GM19395 (cell line): ENCODE data around the gene CRYBG1.

ENCODE experiments used
- ATAC-seq: cut with Tn5 transposase; IDR thresholded peaks from one replicate; pipeline ENCODE4 v1.9.1; 2021; ENCODE audit warnings: mild to moderate bottlenecking, moderate library complexity; ENCODE audit not compliant: unreplicated experiment

Gene CRYBG1

GRCh38 chr6:106419900-106420613 is 59.5 kb downstream of the CRYBG1 start:
- no peak for ATAC-seq

- no peak for ATAC-seq
Measured at GRCh38 chr6:106421496-106421895, 61.0 kb downstream of the CRYBG1 start.

- ATAC-seq, result no peak
Measured at GRCh38 chr6:106422534-106422933, 62.0 kb downstream of the CRYBG1 start.

DNA sequence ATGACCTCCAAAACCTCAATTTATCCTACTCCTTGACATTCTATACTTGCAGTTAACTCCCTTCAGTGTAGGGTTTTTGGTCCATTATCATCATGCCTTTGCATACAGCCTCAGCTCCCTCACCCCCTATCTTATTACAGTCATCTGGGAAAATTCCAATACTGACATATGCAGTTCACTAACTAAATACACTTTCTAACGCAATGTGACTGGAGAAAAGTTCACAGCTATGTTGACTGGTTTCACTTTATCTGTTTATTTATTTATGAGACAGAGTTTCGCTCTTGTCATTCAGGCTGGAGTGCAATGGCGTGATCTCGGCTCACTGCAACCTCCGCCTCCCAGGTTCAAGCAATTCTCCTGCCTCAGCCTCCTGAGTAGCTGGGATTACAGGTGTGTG is 64.9 kb downstream of the CRYBG1 start:
- ATAC-seq, result no peak

- ATAC-seq, result no peak
Measured at GRCh38 chr6:106426250-106426970, 65.9 kb downstream of the CRYBG1 start.

- ATAC-seq, result no peak
Measured at GRCh38 chr6:106430466-106430865, 69.9 kb downstream of the CRYBG1 start.

- ATAC-seq, result no peak
Measured at GRCh38 chr6:106431405-106431804, 70.9 kb downstream of the CRYBG1 start.

DNA sequence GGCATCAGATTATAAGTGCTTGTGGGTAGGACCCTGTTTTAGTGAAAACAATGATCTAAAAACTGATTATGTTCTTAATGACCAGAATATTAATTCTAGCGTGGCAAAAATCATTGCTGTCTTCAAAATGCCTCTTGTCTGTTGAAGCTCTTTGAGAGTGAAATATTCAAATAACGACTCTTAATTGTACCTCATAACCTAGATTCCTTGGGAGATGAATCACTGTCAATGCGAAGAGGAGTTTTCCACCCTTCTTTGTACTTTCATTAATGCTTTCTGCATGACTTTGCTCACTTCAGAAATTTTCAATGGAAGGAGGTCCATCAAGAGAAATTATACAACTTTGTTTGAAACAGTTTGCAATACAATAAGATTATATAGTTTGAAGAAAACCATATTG is 71.5 kb downstream of the CRYBG1 start:
- ATAC-seq, result no peak

GRCh38 chr6:106434530-106434929 is 74.0 kb downstream of the CRYBG1 start:
- no peak for ATAC-seq

DNA sequence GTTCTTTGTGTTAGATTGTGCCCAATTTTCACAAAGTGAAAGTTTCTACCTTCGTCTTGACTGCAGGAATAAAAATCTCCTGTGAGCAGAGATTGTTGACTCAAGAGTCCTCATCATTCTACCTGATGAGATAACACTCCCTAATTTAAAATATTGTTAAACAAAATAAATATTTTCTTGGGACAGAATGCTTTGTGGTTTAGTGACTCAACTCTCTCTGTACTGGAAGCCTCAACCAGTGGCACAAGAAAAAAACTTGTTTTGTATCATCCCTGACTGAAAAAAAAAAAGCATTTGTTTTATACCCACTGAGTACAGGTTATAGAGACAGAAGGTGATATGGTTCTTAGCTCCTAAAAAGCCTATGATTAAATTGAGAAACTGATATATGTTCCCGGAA is 78.9 kb downstream of the CRYBG1 start:
- no peak for ATAC-seq

- ATAC-seq, result no peak
Measured at GRCh38 chr6:106440546-106440945, 80.0 kb downstream of the CRYBG1 start.

DNA sequence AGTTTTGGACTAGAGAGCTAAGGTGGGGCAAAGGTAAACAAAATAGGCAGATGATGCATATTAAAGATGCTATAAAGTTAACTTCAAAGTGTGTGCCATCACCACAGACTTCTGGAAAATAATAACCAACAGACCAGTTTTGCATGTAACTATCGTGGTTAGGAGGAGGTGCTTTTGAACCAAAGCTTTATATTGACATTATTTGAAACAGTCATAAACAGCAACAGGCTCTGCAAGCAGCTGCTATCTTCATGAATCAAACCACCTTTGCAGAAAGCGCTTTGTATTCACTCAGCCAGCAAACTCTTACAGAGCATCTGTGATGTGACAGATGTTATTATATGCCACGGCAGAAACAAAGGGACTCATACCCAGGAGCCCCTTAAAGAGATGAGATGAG is 81.9 kb downstream of the CRYBG1 start:
- ATAC-seq, result no peak

- ATAC-seq, result peak; percentile 68
Measured at GRCh38 chr6:106444777-106445507, 84.4 kb downstream of the CRYBG1 start.

GRCh38 chr6:106445508-106445878 is 85.0 kb downstream of the CRYBG1 start:
- ATAC-seq, result no peak

- ATAC-seq, result no peak
Measured at GRCh38 chr6:106446287-106446885, 85.9 kb downstream of the CRYBG1 start.

- no peak for ATAC-seq
Measured at GRCh38 chr6:106446983-106447382, 86.5 kb downstream of the CRYBG1 start.

DNA sequence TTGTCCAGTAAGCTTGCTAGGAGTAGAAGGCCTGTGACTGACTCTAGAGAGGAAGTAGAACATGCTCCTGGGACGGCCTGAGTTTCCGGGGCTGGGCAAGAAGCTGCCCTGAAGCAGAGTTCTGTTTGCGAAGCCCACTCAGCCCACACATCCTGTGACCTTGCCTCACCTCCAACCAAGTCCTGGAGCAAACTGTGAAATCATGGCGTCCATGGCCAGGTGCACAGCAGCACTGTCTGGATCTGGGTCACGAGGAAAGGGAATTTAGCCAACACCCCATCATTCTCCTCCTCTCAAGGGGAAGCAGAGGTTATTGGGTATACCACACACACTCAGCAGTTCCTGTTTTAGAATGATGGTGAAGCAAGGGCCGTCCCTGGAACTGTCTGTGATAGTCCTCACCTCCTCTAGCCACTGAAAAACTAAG is 87.5 kb downstream of the CRYBG1 start:
- ATAC-seq, result peak; percentile 57

GRCh38 chr6:106450653-106451052 is 90.1 kb downstream of the CRYBG1 start:
- no peak for ATAC-seq

DNA sequence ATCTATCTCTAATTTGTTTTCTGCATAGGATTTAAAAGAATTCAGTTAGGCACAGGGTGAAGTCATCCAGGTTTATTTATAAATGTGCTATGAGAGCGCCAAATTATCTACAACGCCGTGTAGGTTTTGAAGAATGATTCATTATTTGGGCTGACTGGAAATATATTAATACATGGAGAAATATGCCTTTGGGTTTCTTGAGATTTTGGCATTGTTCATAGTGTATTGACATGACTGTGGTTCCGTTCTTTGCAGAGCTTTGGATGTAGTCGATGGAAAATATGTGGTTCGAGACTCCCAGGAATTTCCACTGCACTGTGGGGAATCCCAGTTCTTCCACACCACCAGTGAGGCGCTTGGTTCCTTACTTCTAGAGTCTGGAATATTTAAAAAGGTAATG is 90.9 kb downstream of the CRYBG1 start:
- ATAC-seq, result no peak

DNA sequence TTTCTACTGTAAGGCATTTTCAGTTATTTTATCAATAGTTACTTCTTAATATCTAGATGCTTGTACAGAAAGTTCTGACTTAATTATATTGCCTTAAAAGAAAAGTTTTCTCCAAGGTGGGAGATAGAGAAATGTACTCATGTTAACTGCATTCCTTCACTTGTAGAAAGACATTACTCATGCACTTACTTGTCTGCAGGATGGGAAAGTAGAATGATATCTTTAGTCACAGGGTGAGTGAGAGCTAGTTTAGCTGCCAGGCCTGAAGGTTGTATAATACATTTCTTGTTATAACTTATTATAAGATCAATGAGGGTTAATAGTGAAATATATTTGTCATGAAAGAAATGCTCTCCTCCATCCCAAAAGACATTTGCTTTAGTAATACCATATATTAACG is 92.1 kb downstream of the CRYBG1 start:
- ATAC-seq, result no peak

GRCh38 chr6:106453756-106454367 is 93.3 kb downstream of the CRYBG1 start:
- no peak for ATAC-seq
